H1 (cell line): ENCODE data around the gene AOPEP. TPM values are rescaled to one million over a fixed set of nuclear protein-coding genes. Genes with fewer than 3 reads are reported as not detected.

Experiments
- CTCF ChIA-PET: fragments of 300-600 bp; sonication (Branson Sonifier 250); formaldehyde crosslinking; loops from one replicate; lab custom pipeline; 2021; ENCODE audit not compliant: partially characterized antibody; lab: Charles Lee
- POLR2A ChIA-PET: fragments of 300-600 bp; sonication (Branson Sonifier 250); formaldehyde crosslinking; loops from one replicate; lab custom pipeline; 2021; ENCODE audit warnings: inconsistent platforms; ENCODE audit not compliant: partially characterized antibody; lab: Charles Lee
- DNase-seq, 2 experiments: peaks; one replicate each; pipeline versions ENCODE4 v3.0.0 to v3.0.0-alpha.2; 2010 to 2022; ENCODE audit warnings: low spot score in 2 of 2, low read depth in 1 of 2, mixed read lengths in 1 of 2
- FAIRE-seq: peaks from 2 replicates; lab custom pipeline; 2011; peaks lifted over from hg19 to GRCh38; lab: Jason Lieb, UNC
- H2AFZ ChIP-seq: 2 replicates; pipeline ENCODE4 v1.8.1; 2012; ENCODE audit warnings: low read length, inconsistent platforms
- H2AK5ac ChIP-seq: 2 replicates; pipeline ENCODE4 v1.6.1; 2013; ENCODE audit warnings: low read depth, low read length
- H2BK120ac ChIP-seq: replicated peaks from 2 replicates; pipeline ENCODE3; 2013; ENCODE audit warnings: low read depth, low read length, inconsistent platforms
- H2BK12ac ChIP-seq: 2 replicates; pipeline ENCODE4 v1.6.1; 2013; ENCODE audit warnings: low read depth, low read length
- H2BK15ac ChIP-seq: 2 replicates; pipeline ENCODE4 v1.6.1; 2013; ENCODE audit warnings: low read length
- H2BK20ac ChIP-seq: 2 replicates; pipeline ENCODE4 v1.6.1; 2013; ENCODE audit warnings: low read length
- H2BK5ac ChIP-seq: 2 replicates; pipeline ENCODE4 v1.6.1; 2013; ENCODE audit warnings: low read depth, low read length
- H3K14ac ChIP-seq: 2 replicates; pipeline ENCODE4 v1.6.1; 2013; ENCODE audit warnings: inconsistent platforms; ENCODE audit not compliant: insufficient read length
- H3K18ac ChIP-seq: 2 replicates; pipeline ENCODE4 v1.6.1; 2013; ENCODE audit warnings: low read length; ENCODE audit errors: extremely low read depth
- H3K23ac ChIP-seq: 2 replicates; pipeline ENCODE4 v1.6.1; 2013; ENCODE audit warnings: inconsistent platforms; ENCODE audit not compliant: insufficient read length
- H3K23me2 ChIP-seq: 2 replicates; pipeline ENCODE4 v1.6.1; 2013; ENCODE audit warnings: low read depth, low read length
- H3K27ac ChIP-seq: 2 replicates; pipeline ENCODE4 v1.6.1; 2011; ENCODE audit warnings: low read depth, low read length, inconsistent platforms
- H3K27me3 ChIP-seq, 4 experiments: replicated peaks in 1 of 4; 1 replicate in 1 of 4; 2 replicates in 3 of 4; pipeline versions ENCODE4 v1.6.1 to v1.8.1; 2011 to 2013; ENCODE audit warnings: low read length in 3 of 4, mild to moderate bottlenecking in 3 of 4, inconsistent platforms in 2 of 4, mixed read lengths in 2 of 4, moderate library complexity in 1 of 4; ENCODE audit not compliant: control insufficient read depth in 3 of 4, insufficient read depth in 3 of 4; ENCODE audit errors: extremely low read depth in 1 of 4
- H3K36me3 ChIP-seq, 4 experiments: 2 replicates each; pipeline versions ENCODE4 v1.6.1 to v1.8.1; 2011 to 2013; ENCODE audit warnings: mild to moderate bottlenecking in 4 of 4, low read length in 3 of 4, moderate library complexity in 2 of 4, control low read depth in 1 of 4, inconsistent platforms in 1 of 4; ENCODE audit not compliant: insufficient read depth in 4 of 4, control insufficient read depth in 2 of 4
- H3K4ac ChIP-seq: replicated peaks from 2 replicates; pipeline ENCODE3; 2013; ENCODE audit warnings: low read length, low read depth, mixed read lengths, inconsistent platforms; ENCODE audit not compliant: insufficient read length
- H3K4me1 ChIP-seq, 4 experiments: replicated peaks in 1 of 4; 1 replicate in 1 of 4; 2 replicates in 3 of 4; pipeline versions ENCODE4 v1.6.1 to v1.8.1; 2011 to 2013; ENCODE audit warnings: low read length in 3 of 4, inconsistent platforms in 2 of 4, mixed read lengths in 1 of 4; ENCODE audit not compliant: insufficient read depth in 4 of 4, control insufficient read depth in 3 of 4
- H3K4me2 ChIP-seq, 2 experiments: 2 replicates each; pipeline versions ENCODE4 v1.6.1 to v1.8.1; 2011 to 2013; ENCODE audit warnings: low read depth in 2 of 2, low read length in 2 of 2, control low read depth in 1 of 2, inconsistent platforms in 1 of 2, mild to moderate bottlenecking in 1 of 2; ENCODE audit not compliant: insufficient read depth in 1 of 2
- H3K4me3 ChIP-seq, 4 experiments: fragments of 200-600, 300-600 bp in 1 of 4; sonication (generic), shearing (Covaris generic), sonication (Bioruptor Twin) in 1 of 4; 2 replicates each; pipeline versions ENCODE4 v1.5.1 to v1.8.1; 2011 to 2016; ENCODE audit warnings: low read length in 4 of 4, low read depth in 3 of 4, control low read depth in 2 of 4, inconsistent platforms in 2 of 4, mild to moderate bottlenecking in 2 of 4, mixed read lengths in 1 of 4, moderate library complexity in 1 of 4; ENCODE audit not compliant: insufficient read depth in 2 of 4; ENCODE audit errors: extremely low read depth in 1 of 4
- H3K56ac ChIP-seq: replicated peaks from 2 replicates; pipeline ENCODE3; 2013; ENCODE audit warnings: low read depth, mild to moderate bottlenecking, mixed read lengths, low read length, inconsistent platforms; ENCODE audit not compliant: insufficient read length
- H3K79me1 ChIP-seq: 2 replicates; pipeline ENCODE4 v1.6.1; 2013; ENCODE audit warnings: low read depth, low read length, control low read depth
- H3K79me2 ChIP-seq, 2 experiments: 2 replicates each; pipeline versions ENCODE4 v1.6.1 to v1.8.1; 2012 to 2013; ENCODE audit warnings: low read length in 2 of 2, mild to moderate bottlenecking in 2 of 2, inconsistent platforms in 1 of 2; ENCODE audit not compliant: insufficient read depth in 2 of 2, control insufficient read depth in 1 of 2
- H3K9ac ChIP-seq, 4 experiments: replicated peaks in 1 of 4; 1 replicate in 1 of 4; 2 replicates in 3 of 4; pipeline versions ENCODE4 v1.6.1 to v1.8.1; 2011 to 2013; ENCODE audit warnings: low read depth in 3 of 4, low read length in 3 of 4, control low read depth in 2 of 4, mild to moderate bottlenecking in 2 of 4, moderate library complexity in 2 of 4, inconsistent platforms in 1 of 4; ENCODE audit errors: extremely low read depth in 1 of 4
- H3K9me3 ChIP-seq, 2 experiments: 2 replicates each; pipeline versions ENCODE4 v1.6.1 to v1.8.1; 2012 to 2013; ENCODE audit warnings: mild to moderate bottlenecking in 2 of 2, moderate library complexity in 2 of 2, control low read depth in 1 of 2, inconsistent platforms in 1 of 2, low read depth in 1 of 2, low read length in 1 of 2, mixed read lengths in 1 of 2; ENCODE audit not compliant: insufficient read depth in 2 of 2
- H4K20me1 ChIP-seq, 2 experiments: replicated peaks in 1 of 2; 2 replicates each; pipeline versions ENCODE3 to v1.8.1; 2011 to 2013; ENCODE audit warnings: inconsistent platforms in 2 of 2, low read length in 2 of 2, mild to moderate bottlenecking in 1 of 2; ENCODE audit not compliant: insufficient read depth in 2 of 2, control insufficient read depth in 1 of 2
- H4K5ac ChIP-seq: 2 replicates; pipeline ENCODE4 v1.6.1; 2013; ENCODE audit warnings: low read length, low read depth, mixed read lengths, inconsistent platforms; ENCODE audit not compliant: insufficient read length
- H4K8ac ChIP-seq: 2 replicates; pipeline ENCODE4 v1.8.0; 2013; ENCODE audit warnings: mild to moderate bottlenecking, moderate library complexity, low read length, inconsistent platforms; ENCODE audit not compliant: insufficient read depth; ENCODE audit errors: extremely low read depth
- H4K91ac ChIP-seq: replicated peaks from 2 replicates; pipeline ENCODE3; 2013; ENCODE audit warnings: low read length, mixed read lengths, inconsistent platforms; ENCODE audit not compliant: insufficient read length
- BCL11A ChIP-seq, 2 experiments: IDR thresholded peaks; one replicate each; pipeline ENCODE4 v1.6.1; 2011; ENCODE audit warnings: low read depth in 2 of 2, low read length in 2 of 2, mild to moderate bottlenecking in 2 of 2
- JUND ChIP-seq: IDR thresholded peaks from 2 replicates; pipeline ENCODE4 v1.6.1; 2011; ENCODE audit warnings: mild to moderate bottlenecking, improper control_type of control experiment, low read length
- POU5F1 ChIP-seq: IDR thresholded peaks from 2 replicates; pipeline ENCODE4 v1.6.1; 2011; ENCODE audit warnings: low read depth, mild to moderate bottlenecking, low read length, moderate library complexity
- RAD21 ChIP-seq, 2 experiments: IDR thresholded peaks in 1 of 2; conservative IDR thresholded peaks in 1 of 2; 2 replicates each; pipeline ENCODE4 v1.6.1; 2011; ENCODE audit warnings: low read depth in 2 of 2, low read length in 2 of 2, improper control_type of control experiment in 1 of 2, inconsistent platforms in 1 of 2, mild to moderate bottlenecking in 1 of 2, moderate library complexity in 1 of 2
- RBBP5 ChIP-seq: IDR thresholded peaks from 2 replicates; pipeline ENCODE4 v1.7.1; 2012; ENCODE audit warnings: low read depth, mild to moderate bottlenecking, inconsistent platforms, low read length, moderate library complexity, borderline replicate concordance
- SAP30 ChIP-seq: fragments of 300-600 bp; sonication (generic); IDR thresholded peaks from 2 replicates; pipeline ENCODE4 v1.7.1; 2012; ENCODE audit warnings: low read length, moderate library complexity, mild to moderate bottlenecking, inconsistent platforms; ENCODE audit not compliant: insufficient read depth, insufficient replicate concordance
- SIX5 ChIP-seq: IDR thresholded peaks from 2 replicates; pipeline ENCODE4 v1.6.1; 2011; ENCODE audit warnings: mild to moderate bottlenecking, low read depth, low read length
- SP4 ChIP-seq: IDR thresholded peaks from 2 replicates; pipeline ENCODE4 v1.6.1; 2012; ENCODE audit warnings: low read length, inconsistent platforms
- WGBS, 2 experiments: shearing (Covaris generic) in 1 of 2; methylation state at CpG; one replicate each; pipeline versions ENCODE4 v1.1.6 to v1.1.7; 2013 to 2015; ENCODE audit warnings: low lambda C conversion rate in 2 of 2, mixed read lengths in 2 of 2, inconsistent platforms in 1 of 2, low coverage in 1 of 2, missing lambda C conversion rate in 1 of 2; ENCODE audit not compliant: insufficient replicate concordance in 2 of 2, insufficient coverage in 1 of 2, insufficient read length in 1 of 2; ENCODE audit errors: extremely low coverage in 1 of 2, missing lambda C conversion rate in 1 of 2; 5-methylcytosine and 5-hydroxymethylcytosine counted together
- polyA plus RNA-seq, 7 experiments: library from polyadenylated mRNA; depleted of rRNA in 3 of 7; stranded (reverse) in 5 of 7; unstranded in 2 of 7; fragments of >200 nt in 5 of 7; fragments of 200-250 nt in 2 of 7; gene quantifications; 1 replicate in 5 of 7; 2 replicates in 1 of 7; 4 replicates in 1 of 7; pipeline versions ENCODE4 v1.2.1 to v1.2.3, GENCODE V29; 2011 to 2013; ENCODE audit warnings: missing spikeins in 2 of 7, mixed read lengths in 2 of 7
- total RNA-seq: library from RNA; stranded (reverse); fragmentation: NEBNext Ultra II Directional; extraction: Animal tissue kit (Norgen Biotek cat#: 25700); gene quantifications from 2 replicates; pipeline ENCODE4 v1.2.1, GENCODE V29; 2021

The AOPEP gene
- total and polyA plus RNA-seq, 2 of the 8 experiments (the other 6 are each of a cell fraction or from before 2014, with no cell fraction given), result 6.1 to 14.3 TPM

DNA sequence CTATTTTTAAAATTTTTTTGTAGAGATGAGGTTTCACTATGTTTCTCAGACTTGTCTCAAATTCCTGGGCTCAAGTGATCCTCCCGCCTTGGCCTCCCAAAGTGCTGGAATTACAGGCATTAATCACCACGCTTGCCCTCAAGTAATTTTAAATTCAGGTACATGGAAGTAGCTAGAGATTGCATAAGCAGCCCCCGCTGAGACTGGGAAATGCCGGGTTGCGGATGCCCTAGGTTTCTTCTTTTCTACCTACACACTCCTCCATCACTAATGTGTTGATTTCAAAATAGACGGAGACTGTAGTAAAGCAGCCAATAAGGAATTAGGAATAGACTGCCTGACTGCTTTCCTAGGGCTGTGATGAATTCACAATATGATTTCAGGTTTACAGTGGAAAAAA, 388.6 kb downstream of the AOPEP start:
- no peak overlapping the region for H3K4ac ChIP-seq
- no peak overlapping the region for H3K4me2 ChIP-seq
- peaks cover 0 to 2% (median under 1%) of the 10 kb centered on the region in 4 experiments; a peak in 1 of 8 replicates for H3K36me3 ChIP-seq
- H2AFZ ChIP-seq, result no peak overlapping the region
- H3K27me3 ChIP-seq, result no peaks in the 10 kb centered on the region
- DNase-seq, result no peak
- H3K79me2 ChIP-seq, result no peaks in the 10 kb centered on the region
- H3K4me3 ChIP-seq, result no peak overlapping the region
- ChIA-PET POLR2A (no interaction called here), CTCF (interaction anchor here (0.6 to 9.5 kb wide), 18 partner anchors 10 to 1503 kb away, joined by 3 to 141 read pairs (median 3); no protein-coding TSS in a partner anchor)
- no peak overlapping the region for H4K8ac ChIP-seq
- H3K14ac ChIP-seq, result no peak overlapping the region
- no peaks in the 10 kb centered on the region for H3K79me1 ChIP-seq
- no peak for FAIRE-seq
- no peak overlapping the region for H2BK20ac ChIP-seq
- no peak overlapping the region for H2BK15ac ChIP-seq
- WGBS, 2 experiments, result 91% methylated on average over 6 of the region's 6 CpGs; no CpG with 5 or more reads in 1 of the 2 experiments
- no peak overlapping the region for H3K9ac ChIP-seq
- no peak overlapping the region for H4K5ac ChIP-seq
- peaks cover 0 to 2% of the 10 kb centered on the region in 2 experiments for H4K20me1 ChIP-seq
- H3K56ac ChIP-seq, result no peak overlapping the region
- TF ChIP-seq RBBP5 (no peak), SAP30 (no peak), SIX5 (no peak), JUND (no peak), POU5F1 (no peak), SP4 (no peak), BCL11A (IDR thresholded peaks at IDR 0.05; ENCODE audit: low read depth in 2 of 2, low read length in 2 of 2) (no peak), RAD21 (IDR thresholded peaks at IDR 0.05 in 1 of 2, conservative IDR thresholded peaks at IDR 0.05 in 1 of 2; ENCODE audit: low read depth in 2 of 2, low read length in 2 of 2) (no peak)
- TF ChIP-seq, all 59 proteins: peak for 0
- H3K27ac ChIP-seq, result no peak overlapping the region
- no peak overlapping the region for H2BK120ac ChIP-seq
- no peak overlapping the region for H2BK12ac ChIP-seq
- no peak overlapping the region for H3K23ac ChIP-seq
- H4K91ac ChIP-seq, result no peak overlapping the region
- no peak overlapping the region for H3K18ac ChIP-seq
- no peaks in the 10 kb centered on the region for H3K4me1 ChIP-seq
- H3K9me3 ChIP-seq, result no peaks in the 10 kb centered on the region
- H2BK5ac ChIP-seq, result no peak overlapping the region
- no peak overlapping the region for H2AK5ac ChIP-seq
- no peaks in the 10 kb centered on the region for H3K23me2 ChIP-seq
